ENCODE measurements around the gene OR13A1.
"Not testable (repeated sequence)": the region's sequence is repeated elsewhere in the genome, so short reads cannot be mapped to it uniquely, and the experiment has no call there.

OR13A1 gene

GRCh38 chr10:45280113-45280760 lies 35.2 kb downstream of the OR13A1 start:
- DNase-seq, result no peak

GRCh38 chr10:45279682-45280081 lies 35.7 kb downstream of the OR13A1 start:
- no peak for DNase-seq

- DNase-seq, result no peak
Observed at GRCh38 chr10:45278860-45279498, 36.4 kb downstream of the OR13A1 start.

GRCh38 chr10:45276146-45276545 lies 39.3 kb downstream of the OR13A1 start:
- DNase-seq, result not testable (repeated sequence)

- DNase-seq, result no peak
Observed at GRCh38 chr10:45274364-45274763, 41.0 kb downstream of the OR13A1 start.

- DNase-seq, result not testable (repeated sequence)
Observed at GRCh38 chr10:45267777-45268176, 47.6 kb downstream of the OR13A1 start.

GRCh38 chr10:45265996-45266395 lies 49.4 kb downstream of the OR13A1 start:
- no peak for DNase-seq

GRCh38 chr10:45261946-45262345 lies 53.5 kb downstream of the OR13A1 start:
- no peak for DNase-seq

GRCh38 chr10:45261243-45261775 lies 54.1 kb downstream of the OR13A1 start:
- no peak for DNase-seq

- not testable (repeated sequence) for DNase-seq
Observed at GRCh38 chr10:45260635-45261034, 54.8 kb downstream of the OR13A1 start.

- not testable (repeated sequence) for DNase-seq
Observed at GRCh38 chr10:45259786-45260495, 55.5 kb downstream of the OR13A1 start.

GRCh38 chr10:45257600-45257999 lies 57.8 kb downstream of the OR13A1 start:
- no peak for DNase-seq

- no peak for DNase-seq
Observed at GRCh38 chr10:45256246-45256645, 59.2 kb downstream of the OR13A1 start.

GRCh38 chr10:45255706-45256105 lies 59.7 kb downstream of the OR13A1 start:
- no peak for DNase-seq

- DNase-seq, result no peak
Observed at GRCh38 chr10:45254892-45255291, 60.5 kb downstream of the OR13A1 start.

GRCh38 chr10:45253183-45253914 lies 62.1 kb downstream of the OR13A1 start:
- DNase-seq, result no peak

Data from CD4-positive, alpha-beta T cell treated with Interleukin-10 for 1 hour (primary cell).